Fibroblast of the aortic adventitia (primary cell): ENCODE data around the gene JAM2. TPM values are rescaled to one million over a fixed set of nuclear protein-coding genes. Genes with fewer than 3 reads are reported as not detected.

Experiments
- DNase-seq: peaks from one replicate; pipeline ENCODE4 v3.0.0-alpha.2; 2010; ENCODE audit warnings: low read depth
- H3K4me3 ChIP-seq: 2 replicates; pipeline ENCODE4 v1.5.1; 2011; ENCODE audit warnings: low read depth, mild to moderate bottlenecking, control low read depth, low read length, moderate library complexity
- total RNA-seq: library from RNA; depleted of rRNA; stranded (reverse); fragments of >200 nt; gene quantifications from 2 replicates; pipeline ENCODE4 v1.2.3, GENCODE V29; 2012; ENCODE audit warnings: low replicate concordance
- TF ChIP-seq, protein P1 (sequence below): IDR thresholded peaks from 2 replicates; pipeline ENCODE4 v1.5.1; 2011; ENCODE audit warnings: mild to moderate bottlenecking, low read length, control low read depth, inconsistent platforms; ENCODE audit not compliant: insufficient read depth

The JAM2 gene, protein sequence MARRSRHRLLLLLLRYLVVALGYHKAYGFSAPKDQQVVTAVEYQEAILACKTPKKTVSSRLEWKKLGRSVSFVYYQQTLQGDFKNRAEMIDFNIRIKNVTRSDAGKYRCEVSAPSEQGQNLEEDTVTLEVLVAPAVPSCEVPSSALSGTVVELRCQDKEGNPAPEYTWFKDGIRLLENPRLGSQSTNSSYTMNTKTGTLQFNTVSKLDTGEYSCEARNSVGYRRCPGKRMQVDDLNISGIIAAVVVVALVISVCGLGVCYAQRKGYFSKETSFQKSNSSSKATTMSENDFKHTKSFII
- total RNA-seq: 1.1 and 3.0 TPM in 2 replicates

DNA sequence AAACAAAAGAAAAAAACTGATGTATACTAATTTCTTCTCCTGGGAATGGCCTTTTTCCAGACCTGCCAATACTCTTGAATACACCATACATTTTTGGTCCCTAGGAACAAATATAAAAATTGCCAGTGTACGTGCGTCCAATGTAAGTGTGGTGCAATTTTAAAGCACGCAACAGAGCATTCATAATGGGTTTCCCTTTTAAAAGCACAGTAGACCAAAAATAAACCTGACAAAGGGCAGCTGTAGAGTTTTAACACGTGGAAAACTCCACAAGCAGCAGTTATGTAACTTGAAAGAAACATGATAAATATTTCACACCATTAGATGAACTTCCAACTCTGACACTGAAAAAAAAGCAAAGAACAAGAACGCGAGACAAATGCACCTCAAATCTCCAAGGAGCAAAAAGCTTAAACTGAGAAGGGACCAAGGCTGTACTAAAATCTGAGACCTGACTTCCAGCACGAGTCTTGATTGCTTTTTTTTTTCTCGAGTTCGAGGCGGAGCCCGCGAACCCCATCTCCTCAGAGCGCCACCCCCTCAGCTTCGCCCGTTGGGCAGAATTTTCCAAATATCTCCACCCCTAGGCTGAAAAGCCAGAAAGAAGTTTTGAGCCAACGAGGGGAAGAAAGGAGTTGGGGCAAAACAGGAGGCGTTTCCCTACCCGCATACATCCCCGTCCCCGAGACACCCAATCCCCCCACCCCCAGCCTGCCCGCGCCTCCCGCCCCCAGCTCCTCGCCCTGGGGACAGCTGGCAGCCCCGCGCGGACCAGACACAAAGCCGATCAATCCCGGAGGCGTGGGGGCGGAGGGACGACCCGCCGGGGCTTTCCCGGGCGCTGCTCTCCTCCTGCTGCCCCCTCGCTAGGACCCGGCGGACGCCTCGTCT is at the start of gene JAM2:
Gene JAM2 (plus strand): TSS at position 599 of the 891 bp plus-strand sequence. CDS start 564 bp downstream, outside the sequence.
- peak within 1 kb of the TSS; percentile 61 for H3K4me3 ChIP-seq
- DNase-seq: peak; percentile 54
- TF ChIP-seq, protein P1, sequence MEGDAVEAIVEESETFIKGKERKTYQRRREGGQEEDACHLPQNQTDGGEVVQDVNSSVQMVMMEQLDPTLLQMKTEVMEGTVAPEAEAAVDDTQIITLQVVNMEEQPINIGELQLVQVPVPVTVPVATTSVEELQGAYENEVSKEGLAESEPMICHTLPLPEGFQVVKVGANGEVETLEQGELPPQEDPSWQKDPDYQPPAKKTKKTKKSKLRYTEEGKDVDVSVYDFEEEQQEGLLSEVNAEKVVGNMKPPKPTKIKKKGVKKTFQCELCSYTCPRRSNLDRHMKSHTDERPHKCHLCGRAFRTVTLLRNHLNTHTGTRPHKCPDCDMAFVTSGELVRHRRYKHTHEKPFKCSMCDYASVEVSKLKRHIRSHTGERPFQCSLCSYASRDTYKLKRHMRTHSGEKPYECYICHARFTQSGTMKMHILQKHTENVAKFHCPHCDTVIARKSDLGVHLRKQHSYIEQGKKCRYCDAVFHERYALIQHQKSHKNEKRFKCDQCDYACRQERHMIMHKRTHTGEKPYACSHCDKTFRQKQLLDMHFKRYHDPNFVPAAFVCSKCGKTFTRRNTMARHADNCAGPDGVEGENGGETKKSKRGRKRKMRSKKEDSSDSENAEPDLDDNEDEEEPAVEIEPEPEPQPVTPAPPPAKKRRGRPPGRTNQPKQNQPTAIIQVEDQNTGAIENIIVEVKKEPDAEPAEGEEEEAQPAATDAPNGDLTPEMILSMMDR: no peak

DNA sequence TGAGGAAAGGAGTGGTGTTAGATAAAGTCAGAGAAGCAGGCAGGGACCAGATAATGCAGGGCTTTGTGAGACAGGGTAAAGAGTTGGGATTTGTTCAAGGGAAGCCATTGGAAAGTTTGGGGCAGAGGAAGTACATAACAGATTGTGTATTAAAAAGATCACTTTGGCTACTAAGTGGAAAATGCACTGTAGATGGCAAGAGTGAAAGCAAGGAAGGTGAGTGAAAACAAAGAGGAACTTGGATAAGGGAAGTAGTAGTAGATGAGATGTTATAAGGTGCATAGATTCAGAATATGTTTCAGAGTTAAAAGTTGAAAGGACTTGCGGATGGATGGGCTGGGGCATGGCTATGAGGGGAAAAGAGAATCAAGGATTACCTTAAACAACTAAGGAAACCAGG is 49.2 kb upstream of the JAM2 start:
- DNase-seq: no peak
- no peak overlapping the region for H3K4me3 ChIP-seq
- TF ChIP-seq, protein P1: no peak

DNA sequence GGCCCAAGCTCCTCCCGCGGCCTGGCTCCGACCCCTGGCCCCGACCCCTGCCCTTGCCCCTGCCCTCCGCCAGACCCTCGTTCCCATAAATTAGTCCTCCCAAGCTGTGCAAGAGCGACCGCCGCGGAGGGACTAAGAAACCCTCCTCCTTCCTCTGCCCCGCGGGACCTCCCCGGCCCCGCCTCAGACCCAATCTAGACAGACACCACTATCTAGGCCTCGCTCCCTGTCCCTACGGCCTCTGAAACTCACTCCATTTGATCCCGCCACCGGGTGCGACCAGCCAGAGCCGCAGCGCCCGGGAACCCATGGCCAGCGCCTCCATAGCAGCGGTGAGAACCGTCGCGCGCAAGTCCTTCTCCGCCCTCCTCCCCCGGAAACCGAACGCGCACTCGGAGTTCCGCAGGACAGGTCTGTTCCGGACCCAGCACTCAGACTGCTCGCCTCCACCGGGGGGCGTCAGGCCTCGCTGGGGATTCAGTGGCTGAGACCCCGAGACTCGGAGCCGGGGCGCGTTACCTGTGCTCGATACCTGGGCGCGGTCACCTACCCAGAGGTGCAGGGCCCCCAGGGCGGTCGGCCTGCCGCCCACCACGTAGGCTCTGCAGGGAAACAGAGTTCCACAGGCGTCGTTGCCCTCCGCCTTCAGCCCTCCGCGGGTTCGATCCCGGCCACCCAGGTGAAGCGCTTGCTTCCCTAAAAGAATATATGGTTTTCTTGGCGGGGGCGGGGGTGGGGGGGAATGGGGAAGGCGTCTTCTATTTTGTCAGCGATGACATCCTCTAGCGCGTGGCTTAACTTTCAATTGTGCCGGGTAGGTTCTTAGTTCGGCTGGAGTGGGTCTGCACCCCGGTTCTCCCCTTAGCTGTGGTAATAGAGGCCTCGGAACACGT is 31.7 kb upstream of the JAM2 start, which contains the start of gene MRPL39:
Gene MRPL39 (minus strand): TSS at position 331 of the 893 bp plus-strand sequence. CDS start 6 bp downstream, at position 325.
- TF ChIP-seq, protein P1: peak; percentile 74
- DNase-seq: peak; percentile 86
- H3K4me3 ChIP-seq: peak within 1 kb of the TSS; percentile 92

DNA sequence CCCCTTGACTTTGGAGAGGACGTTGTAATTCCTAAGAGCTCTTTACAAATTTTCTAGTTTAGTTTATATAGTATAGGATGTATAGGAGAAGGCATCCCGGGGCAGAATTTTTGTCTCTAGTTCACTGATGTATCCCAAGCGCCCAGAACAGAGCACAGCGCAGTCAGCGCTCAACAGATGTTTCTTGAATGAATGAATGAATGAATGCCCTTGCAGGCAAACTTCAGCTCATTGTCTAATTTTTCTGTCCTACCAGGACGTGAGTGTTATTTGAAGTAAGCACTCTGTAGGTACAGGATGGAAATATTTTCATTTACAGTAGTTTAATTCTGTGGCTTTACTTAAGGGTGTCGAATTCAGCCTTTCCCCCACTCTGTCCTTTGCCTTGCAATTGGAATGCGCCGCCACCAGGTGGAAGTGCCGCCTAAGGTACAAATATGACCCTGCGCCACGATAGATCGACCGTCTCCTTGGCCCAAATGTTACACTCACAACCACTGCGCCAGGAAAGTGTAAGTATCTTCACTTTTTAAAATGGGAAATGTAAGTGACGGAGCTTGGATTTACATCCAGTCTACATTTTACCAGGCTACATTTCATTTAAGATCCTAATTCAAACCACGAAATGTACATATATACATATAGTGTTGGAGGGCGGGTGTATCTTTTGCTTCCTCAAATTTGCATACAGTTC is 30.9 kb upstream of the JAM2 start:
- DNase-seq: peak; percentile 87
- H3K4me3 ChIP-seq: peak overlapping the region; percentile 92
- TF ChIP-seq, protein P1: peak; percentile 90

DNA sequence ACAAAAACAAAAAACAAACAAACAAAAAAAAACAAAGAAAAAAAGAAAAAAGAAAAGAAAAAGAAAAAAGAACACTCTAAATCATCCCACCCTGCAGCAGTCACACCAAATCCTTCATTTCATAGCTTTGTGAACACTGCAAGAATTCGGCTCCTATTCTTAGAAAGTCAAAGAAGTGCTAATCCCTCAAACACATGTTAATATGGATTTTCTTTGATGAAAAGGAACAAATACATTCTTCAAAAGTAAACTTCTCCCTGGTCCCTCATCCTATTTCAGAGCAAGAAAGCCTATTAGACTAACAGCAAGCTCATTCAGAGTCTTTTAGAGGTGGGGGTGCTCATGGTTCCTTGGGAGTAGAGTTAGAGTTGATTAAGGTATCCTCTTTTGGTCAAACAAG is 24.6 kb upstream of the JAM2 start:
- no peak for DNase-seq

More for the DNA sequence above, 24.6 kb upstream of the JAM2 start:
- no peak overlapping the region for H3K4me3 ChIP-seq
- TF ChIP-seq, protein P1: no peak
